T47D (cell line): ENCODE results near the gene SRPK1.

ENCODE experiments used
- DNase-seq, 2 experiments: peaks; one replicate each; pipeline versions ENCODE4 v3.0.0 to v3.0.0-alpha.2; 2011 to 2012; ENCODE audit warnings: low read depth in 1 of 2, low spot score in 1 of 2
- JUND ChIP-seq: IDR thresholded peaks from 2 replicates; pipeline ENCODE4 v1.6.1; 2012; ENCODE audit warnings: low read depth
- in situ Hi-C: cut with HindIII; loops from 2 replicates; pipeline ENCODE4 v1.10.0; 2016; ENCODE audit warnings: low sequenced_read_pairs, low pct_unique_long_range_greater_than_20kb

SRPK1 gene

DNA sequence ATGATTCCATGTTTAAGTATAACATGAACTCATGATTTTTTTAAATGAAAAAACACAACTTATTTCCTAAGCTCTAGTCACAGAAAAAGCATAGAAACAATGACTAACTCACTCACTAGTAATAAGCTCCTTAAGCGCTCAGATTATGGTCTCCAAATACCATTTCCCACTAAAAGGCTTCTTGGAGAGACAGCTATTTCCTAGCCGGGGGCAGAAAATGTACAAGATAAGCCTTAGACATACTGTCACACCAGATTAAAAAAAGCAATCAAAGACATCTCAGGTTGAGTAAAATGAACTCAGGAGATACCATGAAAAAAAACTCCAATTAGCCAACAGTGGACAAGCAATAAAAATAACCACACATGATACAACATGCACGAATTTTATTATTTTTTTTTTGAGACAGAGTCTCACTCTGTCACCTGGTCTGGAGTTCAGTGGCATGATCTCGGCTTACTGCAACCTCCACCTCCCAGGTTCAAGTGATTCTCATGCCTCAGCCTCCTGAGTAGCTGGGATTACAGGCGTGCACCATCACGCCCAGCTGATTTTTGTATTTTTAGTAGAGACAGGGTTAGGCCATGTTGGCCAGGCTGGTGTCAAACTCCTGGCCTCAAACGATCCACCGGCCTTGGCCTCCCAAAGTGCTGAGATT is 14.9 kb downstream of the SRPK1 start:
- no peak for DNase-seq
- in situ Hi-C loops: no loop called here
- no peak for TF ChIP-seq JUND

DNA sequence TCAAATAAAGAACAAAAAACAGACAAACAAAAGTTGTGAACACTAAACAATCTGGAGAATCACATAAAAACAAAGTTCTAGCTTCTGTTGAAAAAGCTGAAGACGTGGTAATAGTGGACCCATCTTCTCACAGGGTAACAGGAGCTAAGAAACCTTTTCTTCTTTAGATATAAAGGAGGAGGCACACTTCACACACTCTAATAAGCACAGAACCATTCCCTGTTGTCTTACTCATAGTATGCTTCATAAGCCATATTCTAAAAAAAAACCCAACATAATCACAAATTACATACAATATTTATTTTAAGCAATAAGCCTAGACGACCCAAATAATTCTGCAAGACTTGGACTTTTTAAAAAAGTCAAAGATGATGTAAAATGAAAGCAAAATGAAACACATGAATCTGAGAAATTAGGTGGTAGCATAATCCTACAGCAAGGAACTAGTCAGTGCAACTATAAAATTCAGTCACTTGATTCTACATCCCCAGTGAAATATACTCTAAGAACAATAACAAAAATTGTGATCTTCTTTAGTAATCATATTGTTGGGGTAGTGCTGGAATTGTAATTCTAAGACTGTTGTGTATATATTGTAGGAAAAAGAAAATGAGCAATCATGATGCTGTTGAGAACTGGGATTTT is 15.6 kb downstream of the SRPK1 start:
- no peak for TF ChIP-seq JUND
- in situ Hi-C loops: no loop called here
- no peak for DNase-seq

DNA sequence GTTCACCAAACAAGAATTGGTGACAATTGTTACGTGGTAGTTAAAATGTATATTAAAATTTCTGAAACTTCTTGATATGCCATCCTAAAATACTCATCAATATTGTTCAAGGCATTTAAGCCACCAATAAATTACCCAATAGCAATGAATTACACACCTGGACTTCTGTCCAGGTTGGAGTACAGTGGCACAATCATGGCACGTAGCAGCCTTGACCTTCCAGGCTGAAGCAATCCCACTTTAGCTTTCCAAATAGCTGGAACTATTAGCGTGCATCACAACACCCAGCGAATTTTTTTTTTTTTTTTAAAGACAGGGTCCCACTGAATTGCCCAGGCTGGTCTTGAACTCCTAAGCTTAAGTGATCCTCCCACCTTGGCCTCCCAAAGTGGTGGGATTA is 17.2 kb downstream of the SRPK1 start:
- in situ Hi-C loops: no loop called here
- no peak for TF ChIP-seq JUND
- no peak for DNase-seq

DNA sequence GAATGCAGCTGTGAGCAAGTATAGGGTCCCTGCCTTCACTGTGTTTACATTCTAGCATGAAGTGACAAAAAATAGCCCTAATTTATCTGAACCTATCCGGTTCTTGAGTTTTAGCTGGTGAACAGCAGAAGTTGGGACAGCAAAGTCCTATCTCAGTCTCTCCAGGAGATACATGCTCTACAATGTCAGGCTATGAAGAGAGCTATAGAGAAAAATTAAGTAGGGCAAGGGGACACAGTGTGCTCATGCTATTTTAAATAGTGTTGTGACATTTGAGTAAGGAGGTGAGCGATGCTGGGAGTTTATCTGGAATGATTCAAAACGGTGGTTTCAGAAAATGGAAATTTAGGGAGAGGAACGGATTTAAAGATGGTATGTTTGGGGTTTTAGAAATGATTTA is 20.4 kb downstream of the SRPK1 start:
- no peak for TF ChIP-seq JUND
- in situ Hi-C loops: no loop called here
- no peak for DNase-seq

DNA sequence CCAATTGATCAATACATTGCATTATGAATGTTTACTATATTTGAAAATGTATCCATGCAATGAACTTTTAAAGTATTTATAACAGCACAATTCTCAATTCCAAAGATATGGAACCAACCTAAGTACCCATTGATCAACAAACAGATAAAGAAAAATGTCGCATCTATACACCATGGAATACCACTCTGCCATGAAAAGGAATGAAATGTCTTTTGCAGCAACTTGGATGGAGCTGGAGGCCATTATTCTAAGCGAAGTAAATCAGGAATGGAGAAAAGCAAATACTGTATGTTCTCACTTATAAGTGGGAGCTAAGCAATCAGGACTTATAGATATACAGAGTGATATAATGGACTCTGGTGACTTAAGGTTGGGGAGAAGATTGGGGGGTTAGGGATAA is 22.9 kb downstream of the SRPK1 start:
- no peak for TF ChIP-seq JUND
- DNase-seq: no peak
- in situ Hi-C loops: no loop called here

DNA sequence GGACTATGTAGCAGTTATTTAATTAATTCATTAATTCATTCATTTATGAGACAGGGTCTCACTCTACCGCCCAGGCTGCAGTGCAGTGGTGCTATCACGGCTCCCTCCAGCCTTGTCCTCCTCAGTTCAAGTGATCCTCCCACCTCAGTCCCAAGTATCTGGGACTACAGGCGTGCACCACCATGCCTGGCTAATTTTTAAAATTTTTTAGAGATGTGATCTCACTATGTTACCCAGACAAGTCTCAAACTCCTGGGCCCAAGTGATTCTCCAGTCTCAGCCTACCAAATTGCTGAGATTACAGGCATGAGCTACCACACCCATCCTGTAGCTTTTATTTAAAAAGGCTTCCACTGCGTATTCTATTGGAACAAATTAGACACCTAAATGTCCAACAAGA is 23.4 kb downstream of the SRPK1 start:
- DNase-seq: no peak
- no peak for TF ChIP-seq JUND
- in situ Hi-C loops: no loop called here

DNA sequence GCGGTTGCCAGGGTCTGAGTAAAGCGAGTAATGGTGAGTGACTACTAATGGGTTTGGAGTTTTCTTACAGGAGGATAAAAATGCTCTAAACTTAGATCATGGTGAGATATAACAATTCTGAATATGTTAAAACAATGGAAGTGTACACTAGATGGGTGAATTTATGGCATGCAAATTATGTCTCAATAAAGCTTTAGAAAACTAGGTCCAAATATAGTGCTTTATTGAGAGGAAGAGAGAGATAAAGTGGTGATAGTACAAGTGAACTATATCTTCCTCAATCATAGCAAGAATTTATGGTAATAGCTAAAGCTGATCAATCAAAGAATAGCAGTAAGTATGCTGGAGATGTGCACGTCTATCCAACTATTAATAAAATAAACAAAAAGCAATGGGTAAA is 23.9 kb downstream of the SRPK1 start:
- no peak for TF ChIP-seq JUND
- DNase-seq: no peak
- in situ Hi-C loops: no loop called here

DNA sequence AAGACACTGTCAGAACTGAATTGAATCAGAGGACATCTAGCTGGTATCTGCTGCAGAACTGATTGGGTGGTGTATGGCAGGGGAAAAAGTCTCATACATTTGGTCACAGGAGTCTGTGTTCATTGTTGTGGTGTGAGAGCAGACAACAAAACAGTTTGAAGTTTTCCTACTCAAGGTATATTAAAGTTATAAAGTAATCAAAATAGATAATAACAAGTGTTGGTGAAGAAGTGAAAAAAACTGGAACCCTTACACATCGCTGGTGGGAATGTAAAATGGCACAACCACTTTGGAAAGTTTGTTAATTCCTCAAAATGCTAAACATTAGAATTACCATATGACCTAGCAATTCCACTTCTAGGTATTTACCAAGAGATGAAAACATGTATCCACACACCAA is 24.7 kb downstream of the SRPK1 start:
- no peak for DNase-seq
- in situ Hi-C loops: no loop called here
- TF ChIP-seq JUND: no peak

DNA sequence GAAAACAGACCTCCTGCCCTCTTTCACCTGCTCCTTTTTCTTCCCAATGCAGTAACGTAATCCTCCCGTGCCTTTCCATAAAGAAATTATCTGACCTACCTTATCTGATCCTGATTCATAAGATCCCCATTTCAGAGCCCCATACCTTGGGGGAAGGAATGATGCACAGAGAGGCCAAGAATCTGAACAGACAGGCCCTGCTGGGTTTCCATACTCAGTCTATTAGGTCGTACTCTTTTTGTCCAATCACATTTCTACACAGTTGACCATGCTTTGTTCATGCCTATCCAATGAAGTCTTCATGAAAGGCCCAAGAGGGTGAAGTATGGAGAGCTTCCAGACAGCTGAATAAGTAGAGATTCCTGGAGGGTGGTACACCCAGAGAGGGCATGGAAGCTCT is 25.3 kb downstream of the SRPK1 start:
- no peak for TF ChIP-seq JUND
- DNase-seq: peak; percentile 15 to 88
- in situ Hi-C loops: no loop called here

DNA sequence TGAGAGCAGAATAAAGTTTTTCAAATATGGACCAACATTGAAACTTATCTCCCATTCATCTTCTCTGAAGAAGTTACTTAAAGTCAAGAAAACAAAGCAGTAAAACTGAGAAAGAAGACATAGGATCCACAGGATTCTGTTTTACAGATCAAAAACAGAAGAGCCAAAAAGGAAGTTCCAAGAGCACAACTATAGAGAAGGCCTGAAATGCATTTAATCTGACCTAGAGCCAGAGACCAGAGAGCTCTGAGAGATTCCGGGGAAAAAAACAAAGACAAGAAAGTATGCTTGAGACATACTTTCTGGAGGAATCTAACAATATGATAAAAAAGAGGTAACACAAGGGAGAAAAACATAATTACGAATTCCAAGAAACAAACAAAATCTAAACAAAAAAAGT is 26.1 kb downstream of the SRPK1 start:
- in situ Hi-C loops: no loop called here
- TF ChIP-seq JUND: no peak
- DNase-seq: no peak

DNA sequence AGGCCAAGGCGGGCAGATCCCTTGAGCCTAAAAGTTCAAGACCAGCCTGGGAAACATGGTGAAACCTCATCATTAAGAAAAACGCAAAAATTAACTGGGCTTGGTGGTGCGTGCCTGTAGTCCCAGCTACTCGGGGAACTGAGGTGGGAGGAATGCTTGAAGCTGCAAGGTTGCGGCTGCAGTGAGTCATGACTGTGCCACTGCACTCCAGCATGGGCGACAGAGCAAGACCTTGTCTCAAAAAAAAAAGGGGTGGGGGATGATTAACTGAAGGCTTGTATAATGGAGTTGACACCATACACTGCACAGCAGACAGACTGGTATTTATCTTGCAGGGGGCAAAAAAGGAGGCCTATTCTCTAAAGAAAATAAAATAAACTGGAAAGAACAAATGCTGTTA is 27.7 kb downstream of the SRPK1 start:
- no peak for TF ChIP-seq JUND
- in situ Hi-C loops: no loop called here
- no peak for DNase-seq

DNA sequence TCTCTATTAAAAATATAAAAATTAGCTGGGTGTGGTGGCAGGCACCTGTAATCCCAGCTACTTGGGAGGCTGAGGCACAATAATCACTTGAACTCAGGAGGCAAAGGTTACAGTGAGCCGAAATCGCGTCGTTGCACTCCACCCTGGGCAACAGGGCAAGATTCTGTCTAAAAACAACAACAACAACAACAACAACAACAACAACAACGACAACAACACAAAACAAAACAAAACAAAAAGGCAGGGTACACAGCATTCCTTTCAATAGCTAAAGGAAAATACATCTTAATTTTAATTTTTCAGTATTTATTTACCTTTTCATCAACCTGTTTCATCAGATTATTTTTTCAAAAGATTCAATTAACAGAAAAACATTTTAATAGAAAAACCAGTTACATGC is 28.4 kb downstream of the SRPK1 start:
- no peak for TF ChIP-seq JUND
- no peak for DNase-seq
- in situ Hi-C loops: no loop called here

DNA sequence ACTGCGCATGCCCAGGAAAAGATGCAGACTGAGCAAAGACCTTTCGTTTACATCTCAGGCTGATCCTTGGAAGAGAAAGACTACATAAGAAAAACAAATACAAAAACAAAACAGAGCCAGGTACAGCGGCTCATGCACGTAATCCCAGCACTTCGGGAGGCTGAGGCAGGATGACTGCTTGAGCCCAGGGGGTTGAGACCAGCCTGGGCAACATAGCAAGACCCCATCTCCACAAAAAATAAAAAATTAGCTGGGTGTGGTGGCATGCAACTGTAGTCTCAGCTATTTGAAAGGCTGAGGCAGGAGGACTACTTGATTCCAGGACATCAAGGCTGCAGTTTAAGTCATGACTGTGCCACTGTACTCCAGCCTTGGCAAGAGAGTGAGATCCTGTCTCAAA is 41.7 kb downstream of the SRPK1 start:
- no peak for TF ChIP-seq JUND
- in situ Hi-C loops: no loop called here
- DNase-seq: no peak

DNA sequence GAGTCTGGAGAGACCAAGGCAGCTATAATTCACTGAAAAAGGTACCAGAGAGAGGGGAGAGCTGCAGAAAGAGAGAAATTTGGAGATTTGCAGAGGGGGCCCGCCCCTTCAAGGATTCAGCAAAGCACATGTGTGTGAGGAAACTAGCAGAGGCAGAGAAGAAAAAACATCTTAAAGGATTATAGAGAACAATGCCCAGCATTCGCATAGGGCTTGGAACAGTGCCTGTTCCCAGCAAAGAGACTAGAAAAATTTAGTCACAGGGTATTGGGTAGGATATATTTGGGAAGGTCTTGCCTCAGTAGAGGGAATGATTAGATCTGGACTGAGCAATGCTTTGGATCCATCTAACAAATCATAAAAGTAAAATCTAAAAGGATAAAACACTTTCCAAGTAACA is 44.0 kb downstream of the SRPK1 start:
- in situ Hi-C loops: no loop called here
- TF ChIP-seq JUND: no peak
- DNase-seq: no peak

DNA sequence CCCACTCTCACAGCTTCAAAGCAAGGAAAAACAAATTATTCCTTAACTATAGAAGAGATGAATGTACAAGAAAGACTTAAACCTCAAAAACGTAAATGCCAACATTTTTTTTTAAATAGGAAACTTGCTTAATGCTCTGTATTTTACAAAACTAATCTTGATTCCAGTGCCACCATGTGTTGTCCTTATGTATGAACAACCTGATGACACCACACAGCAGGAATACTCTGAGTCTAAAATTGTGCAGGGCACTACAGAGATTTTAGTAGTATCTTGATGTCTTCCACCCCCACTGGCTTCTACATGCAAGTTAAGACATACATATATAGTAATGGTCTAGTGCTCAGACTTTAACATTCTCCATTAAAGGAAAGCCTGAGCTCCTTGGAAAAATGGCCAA is 46.2 kb downstream of the SRPK1 start:
- peak in 1 of 2 experiments; percentile 43 for DNase-seq
- in situ Hi-C loops: no loop called here
- TF ChIP-seq JUND: no peak
